GM21526 (cell line): ENCODE results near the gene GJC1.
"Not testable (repeated sequence)": the region's sequence is repeated elsewhere in the genome, so short reads cannot be mapped to it uniquely, and the experiment has no call there.

Source experiments
- ATAC-seq: cut with Tn5 transposase; IDR thresholded peaks from one replicate; pipeline ENCODE4 v1.9.1; 2021; ENCODE audit warnings: moderate library complexity; ENCODE audit not compliant: unreplicated experiment, low FRiP score

Gene GJC1

GRCh38 chr17:44846206-44846605 lies 16.1 kb upstream of the GJC1 start:
- no peak for ATAC-seq

DNA sequence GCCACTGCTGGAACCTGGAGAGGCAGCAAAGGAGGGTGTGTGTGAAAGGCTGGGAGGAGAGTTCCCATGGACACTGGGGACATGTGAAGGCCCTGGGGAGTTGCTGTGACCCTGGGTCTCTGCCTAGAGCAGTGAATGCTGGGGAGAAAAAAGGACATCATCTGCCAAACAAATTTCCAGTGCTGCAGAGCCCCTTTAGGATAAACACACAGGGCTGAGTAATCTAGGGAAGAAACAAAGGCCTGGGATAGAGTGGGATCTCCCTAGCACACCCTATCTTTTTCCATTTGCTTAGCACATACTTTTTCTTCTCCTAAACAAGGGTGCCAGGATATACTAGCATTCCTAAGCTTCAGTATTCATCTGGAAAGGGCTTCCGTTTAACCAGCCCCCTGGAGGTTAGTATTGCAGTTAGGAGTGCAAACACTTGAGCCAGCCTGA lies 14.3 kb upstream of the GJC1 start:
- ATAC-seq = no peak

DNA sequence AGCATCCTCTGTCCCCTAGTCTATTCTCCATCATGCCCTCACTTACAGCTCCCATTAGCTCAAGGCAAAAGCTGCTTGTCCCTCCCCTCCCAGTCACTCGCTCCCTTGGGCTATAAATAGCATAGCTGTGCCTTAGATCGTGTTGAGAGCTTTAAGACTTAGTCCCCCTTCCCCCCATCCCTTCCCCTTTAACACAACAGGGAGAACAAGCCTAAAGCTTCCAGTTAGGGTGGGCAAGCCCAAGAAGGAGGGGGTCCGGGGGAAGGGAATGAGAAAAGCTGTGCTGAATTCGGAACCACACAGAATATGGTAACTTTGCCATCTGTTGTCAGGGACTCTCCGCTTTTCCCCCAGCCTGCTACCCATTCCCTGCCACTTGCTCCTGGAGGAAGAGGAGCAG lies 12.7 kb upstream of the GJC1 start:
- no peak for ATAC-seq

DNA sequence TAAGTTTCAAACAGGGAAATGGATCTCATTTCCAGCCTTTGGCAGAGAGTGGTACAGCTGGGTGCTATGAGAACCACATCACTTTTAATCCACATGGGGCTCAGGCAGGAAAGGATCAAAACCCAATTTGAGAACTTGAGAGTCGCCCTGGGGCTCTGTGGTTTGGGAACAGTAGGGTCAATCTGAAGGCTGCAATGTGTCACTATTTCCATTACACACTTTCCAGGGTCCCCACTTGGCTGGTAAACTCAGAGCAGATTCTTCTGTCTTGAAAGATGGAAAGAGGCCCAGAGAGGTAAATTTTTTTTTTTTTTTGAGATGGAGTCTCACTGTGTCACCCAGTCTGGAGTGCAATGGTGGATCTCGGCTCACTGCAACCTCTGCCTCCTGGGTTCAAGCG lies 10.8 kb upstream of the GJC1 start:
- ATAC-seq = no peak

DNA sequence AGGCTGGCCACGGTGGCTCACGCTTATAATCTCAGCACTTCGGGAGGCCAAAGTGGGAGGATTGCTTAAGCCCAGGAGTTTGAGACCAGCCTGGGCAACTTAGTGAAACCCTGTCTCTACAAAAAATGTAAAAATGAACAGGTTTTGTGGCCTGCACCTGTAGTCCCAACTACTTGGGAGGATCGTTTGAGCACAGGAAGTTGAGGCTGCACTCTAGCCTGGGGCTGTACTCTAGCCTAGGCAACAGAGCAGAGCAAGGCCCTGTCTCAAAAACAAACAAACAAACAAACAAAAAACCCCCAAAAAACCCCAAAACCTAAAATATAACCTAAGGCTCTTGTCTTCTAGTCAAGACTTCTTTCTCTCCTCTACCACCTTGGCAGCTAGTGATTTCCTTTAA lies 10.2 kb upstream of the GJC1 start:
- ATAC-seq = no peak

DNA sequence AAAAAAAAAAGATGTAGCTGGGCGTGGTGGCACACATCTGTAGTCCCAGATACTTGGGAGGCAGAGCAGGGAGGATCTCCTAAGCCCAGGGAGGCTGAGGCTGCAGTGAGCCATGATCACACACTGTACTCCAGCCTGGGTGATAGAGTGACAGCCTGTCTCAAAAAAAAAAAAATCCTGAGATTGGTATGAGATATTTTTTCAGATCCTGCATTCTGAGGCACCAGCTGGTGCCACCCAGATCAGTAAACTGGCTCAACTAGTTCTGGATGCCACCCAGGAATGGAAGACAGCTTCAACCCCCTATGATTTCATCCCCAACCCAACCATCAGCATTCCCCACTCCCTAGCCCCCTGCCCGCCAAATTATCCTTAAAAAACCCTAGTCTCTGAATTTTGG lies 7.1 kb upstream of the GJC1 start:
- ATAC-seq = no peak

GRCh38 chr17:44832805-44833204 lies 2.7 kb upstream of the GJC1 start:
- no peak for ATAC-seq

DNA sequence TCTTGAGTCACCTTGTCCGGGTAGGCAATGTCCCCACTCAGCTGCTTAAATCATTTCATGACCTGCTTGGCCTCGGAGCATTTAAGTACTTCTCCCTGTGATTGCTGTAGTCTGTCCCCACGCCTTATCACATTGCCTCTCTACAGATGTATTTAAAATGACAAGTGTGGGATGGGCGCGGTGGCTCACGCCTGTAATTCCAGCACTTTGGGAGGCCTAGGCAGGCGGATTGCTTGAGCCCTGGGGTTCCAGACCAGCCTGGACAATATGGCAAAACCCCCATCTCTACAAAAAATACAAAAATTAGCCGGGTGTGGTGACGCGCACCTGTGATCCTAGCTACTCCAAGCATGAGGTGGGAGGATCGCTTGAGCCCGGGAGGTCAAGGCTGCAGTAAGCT lies 1.3 kb upstream of the GJC1 start:
- ATAC-seq = no peak

DNA sequence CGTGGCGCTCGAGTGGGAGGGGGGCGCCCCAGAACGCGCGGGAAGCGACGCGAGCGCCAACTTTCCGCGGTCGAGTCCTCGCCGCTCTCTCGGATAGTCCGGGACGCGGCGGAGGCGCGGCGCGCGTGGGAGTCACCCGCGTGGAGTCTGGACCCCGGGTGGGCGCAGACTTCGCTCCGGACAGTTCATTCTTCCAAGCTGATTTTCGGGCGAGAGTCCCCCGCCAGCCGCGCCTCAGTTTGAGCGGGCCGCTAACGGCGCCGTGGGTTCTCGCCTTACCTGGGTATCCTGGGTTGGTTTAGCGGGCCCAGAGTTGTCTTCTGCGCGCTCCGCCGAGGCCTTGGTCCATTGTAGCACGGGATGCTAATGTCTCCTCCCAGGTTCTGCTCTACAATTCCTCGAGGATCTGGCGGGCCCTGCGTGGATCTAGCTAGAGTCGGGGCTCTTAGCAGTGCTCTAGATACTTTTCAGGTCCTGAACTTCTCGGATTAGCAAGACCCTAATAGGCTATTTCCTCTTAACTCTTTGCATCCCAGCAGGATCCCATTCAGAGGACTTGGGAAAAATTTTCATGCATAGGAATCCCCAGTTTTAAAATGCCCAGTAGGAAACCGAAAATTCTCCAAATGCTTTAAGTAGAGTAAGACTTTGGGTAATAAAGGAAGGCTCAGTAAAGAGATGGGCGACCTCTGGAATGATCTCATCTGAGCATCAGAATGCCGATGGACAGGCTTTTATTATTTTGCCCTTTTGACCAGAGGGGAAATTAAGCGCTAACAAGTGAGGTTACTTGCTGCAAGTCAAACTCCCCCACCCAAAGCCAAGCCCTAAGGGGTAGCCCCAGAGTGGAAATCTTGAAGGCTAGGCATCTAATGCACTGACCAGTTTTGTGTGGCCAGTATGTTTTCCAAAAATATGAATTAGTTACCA lies 537 bp upstream of the GJC1 start:
- ATAC-seq = no peak

DNA sequence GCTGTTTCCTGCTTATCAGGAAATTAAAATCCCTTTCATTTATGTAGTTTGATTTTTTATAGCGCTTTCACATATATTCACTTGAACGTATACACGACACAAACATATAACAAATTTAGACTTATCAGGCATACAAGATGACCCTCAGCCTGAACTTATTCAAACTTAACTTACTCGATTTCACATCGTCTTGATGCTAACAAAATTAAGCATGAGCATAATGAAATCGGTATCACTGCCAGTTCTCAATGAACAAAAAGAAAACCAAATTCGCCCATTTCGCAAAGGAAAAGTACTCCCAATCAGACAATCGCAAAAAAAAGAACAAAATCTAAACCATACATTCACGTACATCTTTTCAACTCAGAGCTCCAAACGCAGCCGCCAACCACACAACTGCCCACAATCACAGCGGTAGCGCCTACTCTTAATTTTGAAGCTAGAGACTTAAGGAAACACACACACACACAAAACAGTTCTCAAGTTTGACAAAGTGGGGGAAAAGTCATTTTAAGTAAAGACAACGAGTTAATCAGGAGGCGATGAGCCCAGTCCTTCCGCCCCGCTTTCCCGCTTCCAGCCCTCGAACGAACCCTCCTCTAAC lies 1.1 kb downstream of the GJC1 start:
- no peak for ATAC-seq

- ATAC-seq = no peak
These were observed 2.2 kb downstream of the GJC1 start for GRCh38 chr17:44827863-44828262.

- no peak for ATAC-seq
These were observed 3.8 kb downstream of the GJC1 start for GRCh38 chr17:44826123-44826790.

DNA sequence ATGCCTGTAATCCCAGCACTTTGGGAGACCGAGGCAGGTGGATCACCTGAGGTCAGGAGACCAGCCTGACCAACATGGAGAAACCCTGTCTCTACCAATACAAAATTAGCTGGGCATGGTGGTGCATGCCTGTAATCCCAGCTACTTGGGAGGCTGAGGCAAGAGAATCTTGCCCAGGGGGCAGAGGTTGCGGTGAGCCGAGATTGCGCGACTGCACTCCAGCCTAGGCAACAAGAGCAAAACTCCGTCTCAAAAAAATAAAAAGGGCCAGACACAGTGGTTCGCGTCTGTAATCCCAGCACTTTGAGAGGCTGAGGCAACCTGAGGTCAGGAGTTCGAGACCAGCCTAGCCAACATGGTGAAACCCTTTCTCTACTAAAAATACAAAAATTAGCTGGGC lies 4.9 kb downstream of the GJC1 start:
- ATAC-seq = not testable (repeated sequence)

GRCh38 chr17:44820631-44821212 lies 9.4 kb downstream of the GJC1 start:
- no peak for ATAC-seq

- not testable (repeated sequence) for ATAC-seq
These were observed 11.6 kb downstream of the GJC1 start for GRCh38 chr17:44818508-44818907.

DNA sequence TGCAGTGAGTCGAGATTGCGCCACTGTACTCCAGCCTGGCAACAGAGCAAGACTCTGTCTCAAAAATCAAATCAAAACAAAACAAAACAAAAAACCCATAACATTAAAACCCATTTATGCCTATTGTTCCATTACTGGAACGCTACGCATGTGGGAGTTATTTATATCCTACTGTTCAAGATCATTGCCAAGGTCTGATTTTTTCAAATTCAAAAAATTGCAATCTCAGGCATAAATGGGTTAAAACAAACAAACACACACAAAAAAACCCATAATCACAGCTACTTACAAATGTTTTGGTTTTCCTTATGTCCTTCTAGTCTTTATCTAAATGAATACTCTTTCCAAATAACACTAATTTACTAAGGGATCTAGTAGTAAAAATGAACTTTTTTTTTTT lies 17.8 kb downstream of the GJC1 start:
- ATAC-seq = no peak

GRCh38 chr17:44808656-44809388 lies 21.3 kb downstream of the GJC1 start:
- not testable (repeated sequence) for ATAC-seq

- ATAC-seq = no peak
These were observed 21.9 kb downstream of the GJC1 start for GRCh38 chr17:44808156-44808555.

- ATAC-seq = no peak
These were observed 22.3 kb downstream of the GJC1 start for GRCh38 chr17:44807817-44808155.

- no peak for ATAC-seq
These were observed 22.8 kb downstream of the GJC1 start for GRCh38 chr17:44807093-44807816.
